ENCODE data around the gene POU3F3. TPM values are rescaled to one million over a fixed set of nuclear protein-coding genes. Genes with fewer than 3 reads are reported as not detected.

POU3F3 gene
- 0.19 and 0.28 TPM in 2 replicates for total RNA-seq

DNA sequence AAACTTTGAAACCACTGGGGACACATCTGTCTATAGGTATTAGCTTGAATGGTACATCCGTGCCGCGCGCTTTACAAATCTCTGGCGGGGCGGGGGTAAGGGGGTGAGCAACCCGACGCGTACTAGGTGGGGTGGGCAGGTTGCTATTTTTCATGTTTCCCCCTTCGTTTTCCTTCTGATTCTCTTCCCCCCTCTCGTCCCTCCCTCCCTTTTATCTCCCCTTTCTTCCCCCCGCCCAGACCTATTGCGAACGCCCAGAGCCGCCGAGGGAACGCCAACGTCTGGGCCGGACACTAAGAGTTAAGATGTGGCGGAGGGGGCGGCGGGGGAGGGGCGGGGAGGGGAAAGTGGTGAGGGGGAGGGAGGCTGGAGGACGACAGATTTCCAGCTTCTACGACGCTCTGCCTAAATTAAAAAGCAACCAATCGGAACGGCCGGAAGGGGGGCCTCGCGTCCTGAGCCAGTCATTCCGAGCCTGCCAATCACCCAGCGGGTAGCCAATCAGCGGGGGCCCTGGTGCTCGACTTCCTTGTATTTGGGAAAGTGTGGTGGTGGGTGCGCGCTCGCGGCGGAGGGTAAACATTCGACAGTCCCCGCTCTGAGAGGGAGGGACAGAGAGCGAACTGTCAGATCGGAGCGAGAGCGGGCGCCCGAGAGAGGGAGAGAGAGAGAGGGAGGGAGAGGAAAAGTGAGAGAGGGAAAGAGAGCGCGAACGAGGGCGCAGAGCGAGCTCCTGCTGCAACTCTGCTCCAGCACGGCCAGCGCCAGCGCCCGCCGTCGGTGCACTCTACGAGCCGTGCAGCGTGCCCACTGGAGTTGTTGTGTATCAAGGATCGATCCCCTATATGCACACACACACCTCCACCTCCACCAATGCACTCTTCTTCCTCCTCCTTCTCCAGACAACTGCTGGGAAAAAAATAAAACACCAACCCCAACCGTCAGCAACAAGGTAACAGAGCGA, at the start of gene POU3F3:
POU3F3 (plus strand) TSS at position 582 of the 964 bp plus-strand sequence. CDS start 1,396 bp downstream, outside the sequence.

Other genes starting within 250 kb of the POU3F3 start
- 19.4 and 32.2 TPM in 2 replicates for gene MRPS9, start 184.0 kb downstream of the POU3F3 start, total RNA-seq

All from regular cardiac myocyte (primary cell).